ENCODE data around the gene RER1.

DNA sequence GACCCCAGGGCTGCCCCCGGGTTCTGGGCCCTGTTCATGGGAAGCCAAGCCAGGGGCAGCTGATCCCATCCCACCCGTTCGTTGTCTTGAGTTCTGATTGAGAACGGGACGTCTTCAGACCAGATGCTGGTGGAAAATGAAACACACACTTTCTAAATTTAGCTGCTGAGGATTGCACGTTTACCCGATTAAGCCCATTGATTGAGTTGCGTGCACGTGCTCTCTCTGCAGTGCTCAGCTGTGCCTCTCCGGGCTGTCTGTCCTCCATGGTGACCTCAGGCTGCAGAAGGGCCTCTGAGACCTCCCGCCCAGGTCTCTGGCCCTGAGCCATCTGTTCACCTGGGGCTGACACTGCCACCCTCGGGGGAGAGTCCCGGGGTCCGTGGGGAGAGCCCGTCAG, 47.7 kb downstream of the RER1 start:
- TF ChIP-seq GATA3 (IDR thresholded peaks at IDR 0.05; ENCODE audit: low read depth, low read length): no peak
- no peak for TF ChIP-seq GATA2 (IDR thresholded peaks at IDR 0.05; ENCODE audit: low read depth, low read length)

Data from SH-SY5Y (cell line).